ENCODE measurements around the gene SLC17A2.

The SLC17A2 gene

GRCh38 chr6:25930532-25931410 is at the start of gene SLC17A2:
TSS of gene SLC17A2 (minus strand) at chr6:25930691. CDS start at chr6:25925796, 4,895 bp downstream.
- ATAC-seq, result no peak
- DNase-seq, result no peak

- ATAC-seq, result peak; percentile 84
Measured at GRCh38 chr6:25975923-25976560, 45.6 kb upstream of the SLC17A2 start.

GRCh38 chr6:25973923-25974555 is 43.5 kb upstream of the SLC17A2 start:
- no peak for DNase-seq
- no peak for ATAC-seq

More at GRCh38 chr6:25975923-25976560, 45.6 kb upstream of the SLC17A2 start:
- no peak for DNase-seq

- ATAC-seq (no peak), DNase-seq (no peak)
Measured at GRCh38 chr6:25972902-25973301, 42.4 kb upstream of the SLC17A2 start.

- no peak for ATAC-seq
- DNase-seq, result no peak
Measured at GRCh38 chr6:25972128-25972527, 41.6 kb upstream of the SLC17A2 start.

- ATAC-seq (no peak), DNase-seq (no peak)
Measured at GRCh38 chr6:25971187-25971821, 40.8 kb upstream of the SLC17A2 start.

GRCh38 chr6:25968769-25969168 is 38.3 kb upstream of the SLC17A2 start:
- no peak for ATAC-seq
- no peak for DNase-seq

- DNase-seq (no peak), ATAC-seq (no peak)
Measured at GRCh38 chr6:25966711-25967110, 36.2 kb upstream of the SLC17A2 start.

- no peak for ATAC-seq
- no peak for DNase-seq
Measured at GRCh38 chr6:25965058-25965457, 34.6 kb upstream of the SLC17A2 start.

GRCh38 chr6:25963426-25964123 is 33.1 kb upstream of the SLC17A2 start:
- no peak for ATAC-seq
- no peak for DNase-seq

- peak; percentile 72 for DNase-seq
- ATAC-seq, result peak; percentile 87
Measured at GRCh38 chr6:25962149-25963127, 31.9 kb upstream of the SLC17A2 start, which contains the start of gene TRIM38. TSS of gene TRIM38 (plus strand) at chr6:25962802. CDS start at chr6:25966523, 3,721 bp downstream.

GRCh38 chr6:25961619-25962148 is 31.2 kb upstream of the SLC17A2 start:
- no peak for ATAC-seq
- no peak for DNase-seq

- ATAC-seq, result peak; percentile 19
Measured at GRCh38 chr6:25960734-25961133, 30.2 kb upstream of the SLC17A2 start.

GRCh38 chr6:25959890-25960536 is 29.5 kb upstream of the SLC17A2 start:
- DNase-seq, result no peak
- ATAC-seq, result no peak

More at GRCh38 chr6:25960734-25961133, 30.2 kb upstream of the SLC17A2 start:
- peak; percentile 48 for DNase-seq

GRCh38 chr6:25958700-25959162 is 28.2 kb upstream of the SLC17A2 start:
- DNase-seq (no peak), ATAC-seq (no peak)

GRCh38 chr6:25956226-25956625 is 25.7 kb upstream of the SLC17A2 start:
- ATAC-seq, result no peak
- no peak for DNase-seq

GRCh38 chr6:25954756-25955155 is 24.3 kb upstream of the SLC17A2 start:
- ATAC-seq (no peak), DNase-seq (no peak)

- ATAC-seq, result no peak
- DNase-seq, result no peak
Measured at GRCh38 chr6:25953733-25954132, 23.2 kb upstream of the SLC17A2 start.

GRCh38 chr6:25952535-25952934 is 22.0 kb upstream of the SLC17A2 start:
- DNase-seq (no peak), ATAC-seq (no peak)

Data from stimulated activated naive CD8-positive, alpha-beta T cell treated with anti-CD3 and anti-CD28 coated beads, Interleukin-15, Interleukin-2, amounts not matched to agents 100 U/mL and 50 U/mL, for 24 hours (primary cell).